Choroid plexus epithelial cell (primary cell): ENCODE data around the gene CACNB4.

Experiments used
- DNase-seq: peaks from one replicate; pipeline ENCODE4 v3.0.0-alpha.2; 2010; ENCODE audit warnings: low read depth
- H3K4me3 ChIP-seq: 2 replicates; pipeline ENCODE4 v1.5.1; 2011; ENCODE audit warnings: low read depth, mild to moderate bottlenecking, control low read depth, low read length, moderate library complexity
- CTCF ChIP-seq: conservative IDR thresholded peaks from 2 replicates; pipeline ENCODE4 v1.5.1; 2011; ENCODE audit warnings: low read depth, mild to moderate bottlenecking, control low read depth, inconsistent platforms, low read length, moderate library complexity

Gene CACNB4

GRCh38 chr2:151872463-151872862 lies 226.4 kb downstream of the CACNB4 start:
- H3K4me3 ChIP-seq, result no peak overlapping the region
- TF ChIP-seq CTCF, result no peak
- DNase-seq, result no peak

GRCh38 chr2:151869291-151869690 lies 229.6 kb downstream of the CACNB4 start:
- no peak for TF ChIP-seq CTCF
- no peak for DNase-seq

GRCh38 chr2:151862700-151863099 lies 236.1 kb downstream of the CACNB4 start:
- no peak overlapping the region for H3K4me3 ChIP-seq
- no peak for DNase-seq

More at GRCh38 chr2:151869291-151869690, 229.6 kb downstream of the CACNB4 start:
- H3K4me3 ChIP-seq, result no peak overlapping the region

GRCh38 chr2:151861174-151861573 lies 237.7 kb downstream of the CACNB4 start:
- no peak for TF ChIP-seq CTCF
- no peak overlapping the region for H3K4me3 ChIP-seq
- DNase-seq, result no peak

More at GRCh38 chr2:151862700-151863099, 236.1 kb downstream of the CACNB4 start:
- no peak for TF ChIP-seq CTCF

- no peak for DNase-seq
- no peak overlapping the region for H3K4me3 ChIP-seq
- no peak for TF ChIP-seq CTCF
These were observed 238.2 kb downstream of the CACNB4 start for GRCh38 chr2:151860613-151861146.

- no peak overlapping the region for H3K4me3 ChIP-seq
- DNase-seq, result no peak
- no peak for TF ChIP-seq CTCF
These were observed 238.6 kb downstream of the CACNB4 start for GRCh38 chr2:151860210-151860609.

- no peak for DNase-seq
- TF ChIP-seq CTCF, result no peak
- H3K4me3 ChIP-seq, result no peak overlapping the region
These were observed 241.2 kb downstream of the CACNB4 start for GRCh38 chr2:151857650-151858049.
